ENCODE results near the gene NAXE. TPM values are rescaled to one million over a fixed set of nuclear protein-coding genes. Genes with fewer than 3 reads are reported as not detected.
A peak's percentile ranks its signal among the peaks of the same experiment; 100 is the strongest.

Gene NAXE
- total and polyA plus RNA-seq, 5 experiments from 2014 or later = 39.7 to 124 (median 85.6) TPM

GRCh38 chr1:156571919-156572662, 19.5 kb upstream of the NAXE start, which contains the start of gene IQGAP3:
TSS of gene IQGAP3 (minus strand) at chr1:156572565. CDS start at chr1:156572529, 36 bp downstream.
- H3K4me3 Mint-ChIP-seq = peak within 1 kb of the TSS; percentile 72 to 92 (median 88)
- H3K27me3 Mint-ChIP-seq = peaks cover 16 to 37% (median 28%) of the 10 kb centered on the region in 5 donors
- POLR2A ChIA-PET = interaction anchor here (1.0 to 2.5 kb wide), 5 partner anchors 10 to 91 kb away, joined by 3 to 12 read pairs (median 4); no protein-coding TSS in a partner anchor
- H3K27ac Mint-ChIP-seq = peak within 1 kb of the TSS in 8 of 10 donors; percentile 38 to 93 (median 76)
- H3K36me3 Mint-ChIP-seq = no peaks in the 10 kb centered on the region
- peaks cover 12 to 20% (median 17%) of the 10 kb centered on the region in 4 donors for H3K4me1 Mint-ChIP-seq
- DNase-seq (peak; percentile 55 to 90 (median 68)), ATAC-seq (peak; percentile 94 to 99)
- no peaks in the 10 kb centered on the region for H3K9me3 Mint-ChIP-seq

GRCh38 chr1:156572663-156573018, 18.9 kb upstream of the NAXE start:
- no peak for ATAC-seq
- H3K9me3 Mint-ChIP-seq = no peaks in the 10 kb centered on the region
- peaks cover 16 to 37% (median 28%) of the 10 kb centered on the region in 5 donors for H3K27me3 Mint-ChIP-seq
- H3K4me1 Mint-ChIP-seq = peaks cover 12 to 20% (median 17%) of the 10 kb centered on the region in 4 donors
- peak overlapping the region in 6 of 10 donors; percentile 38 to 93 (median 76) for H3K27ac Mint-ChIP-seq
- H3K36me3 Mint-ChIP-seq = no peaks in the 10 kb centered on the region
- POLR2A ChIA-PET = interaction anchor here (1.0 to 2.5 kb wide), 3 partner anchors 10 to 71 kb away, joined by 3 to 12 read pairs (median 9); no protein-coding TSS in a partner anchor
- H3K4me3 Mint-ChIP-seq = peak overlapping the region; percentile 72 to 92 (median 88)
- DNase-seq = no peak

GRCh38 chr1:156574039-156574633, 17.4 kb upstream of the NAXE start:
- Mint-ChIP-seq H3K27ac (peak overlapping the region in 1 of 10 donors; percentile 25), H3K4me3 (no peak overlapping the region), H3K27me3 (peaks cover 16 to 37% (median 28%) of the 10 kb centered on the region in 5 donors), H3K4me1 (peaks cover 14 to 21% (median 19%) of the 10 kb centered on the region in 4 donors), H3K36me3 (no peaks in the 10 kb centered on the region), H3K9me3 (no peaks in the 10 kb centered on the region)
- DNase-seq (no peak), ATAC-seq (no peak)
- POLR2A ChIA-PET = interaction anchor here (0.7 to 1.3 kb wide), 3 partner anchors 23 to 114 kb away, joined by 5 read pairs; no protein-coding TSS in a partner anchor

DNA sequence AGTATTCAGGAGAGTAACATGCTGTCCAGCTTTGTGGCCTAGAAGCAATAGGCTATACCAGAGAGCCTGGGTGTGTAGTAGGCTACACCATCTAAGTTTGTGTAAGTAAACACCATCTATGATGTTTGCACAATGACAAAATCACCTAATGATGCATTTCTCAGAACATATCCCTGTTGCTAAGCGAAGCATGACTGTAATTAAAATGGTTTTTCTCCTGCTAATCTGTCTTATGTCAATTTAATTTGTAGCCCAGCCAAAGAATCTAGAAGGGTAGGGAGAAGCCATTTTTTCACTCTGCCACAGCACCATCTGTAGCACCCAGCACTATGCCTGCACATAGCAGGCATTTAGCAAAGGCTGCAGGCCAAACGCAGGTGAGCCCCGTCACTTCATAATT, 14.0 kb upstream of the NAXE start:
- peaks cover 20 to 32% (median 23%) of the 10 kb centered on the region in 4 donors for H3K4me1 Mint-ChIP-seq
- no peak for ATAC-seq
- no peaks in the 10 kb centered on the region for H3K9me3 Mint-ChIP-seq
- DNase-seq = no peak
- H3K4me3 Mint-ChIP-seq = no peak overlapping the region
- POLR2A ChIA-PET = interaction anchor here (0.6 kb wide), 1 partner anchor 149 kb away, joined by 4 read pairs; no protein-coding TSS in a partner anchor
- H3K27me3 Mint-ChIP-seq = peaks cover 5 to 12% (median 10%) of the 10 kb centered on the region in 5 donors
- peaks cover 0 to 3% (median 0%) of the 10 kb centered on the region in 3 donors for H3K36me3 Mint-ChIP-seq
- peak overlapping the region in 1 of 10 donors; percentile 58 for H3K27ac Mint-ChIP-seq

DNA sequence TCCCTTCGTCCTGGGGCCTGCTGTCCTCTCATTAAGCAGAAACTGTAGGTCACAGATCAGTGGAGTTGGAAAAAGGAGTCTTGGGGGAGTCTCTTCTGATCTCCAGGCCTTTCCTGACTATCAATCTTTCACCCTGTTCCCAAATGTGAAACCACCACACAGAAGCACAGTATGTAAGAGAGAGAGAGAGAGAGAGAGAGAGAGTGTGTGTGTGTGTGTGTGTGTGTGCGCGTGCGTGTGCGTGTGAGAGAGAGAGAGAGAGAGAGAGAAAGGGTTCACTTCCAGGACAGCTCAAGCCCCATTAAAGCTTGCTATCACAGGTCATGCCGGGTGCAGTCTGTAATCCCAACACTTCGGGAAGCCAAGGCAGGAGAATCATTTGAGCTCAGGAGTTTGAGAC, 13.5 kb upstream of the NAXE start:
- peaks cover 1 to 7% (median 5%) of the 10 kb centered on the region in 5 donors for H3K27me3 Mint-ChIP-seq
- POLR2A ChIA-PET = interaction anchor here (0.6 to 6.2 kb wide), 4 partner anchors 13 to 76 kb away, joined by 3 to 163 read pairs (median 4); partner anchors contain the start of gene MEF2D
- no peak overlapping the region for H3K4me3 Mint-ChIP-seq
- peaks cover 0 to 3% (median 0%) of the 10 kb centered on the region in 3 donors for H3K36me3 Mint-ChIP-seq
- no peaks in the 10 kb centered on the region for H3K9me3 Mint-ChIP-seq
- peak overlapping the region in 3 of 10 donors; percentile 20 to 81 (median 58) for H3K27ac Mint-ChIP-seq
- ATAC-seq (no peak), DNase-seq (no peak)
- H3K4me1 Mint-ChIP-seq = peaks cover 20 to 32% (median 23%) of the 10 kb centered on the region in 4 donors

DNA sequence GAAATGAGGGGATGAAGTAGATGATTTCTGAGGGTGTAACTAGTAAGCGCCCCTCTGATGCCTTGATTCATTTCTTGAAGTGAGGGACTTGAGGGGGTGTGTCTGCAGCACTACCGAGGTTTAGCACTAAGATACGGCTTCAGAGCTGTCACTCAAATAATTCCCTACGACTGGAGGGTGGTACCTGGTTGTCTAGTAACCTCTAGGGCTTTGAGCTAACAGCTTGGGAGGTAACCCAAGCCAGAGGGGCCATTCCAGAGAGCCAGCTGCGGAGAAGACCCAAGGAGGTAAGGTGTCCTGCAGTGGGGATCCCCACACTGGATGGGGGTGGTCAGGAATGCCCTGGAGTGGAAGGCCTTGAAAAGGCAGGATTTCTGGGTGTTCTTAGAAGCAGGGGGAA, 12.1 kb upstream of the NAXE start, which contains the start of gene TTC24:
TTC24 (plus strand) TSS at position 252 of the 400 bp plus-strand sequence. CDS start 1,642 bp downstream, outside the sequence.
- Mint-ChIP-seq H3K27me3 (peaks cover 0 to 4% (median 0%) of the 10 kb centered on the region in 5 donors), H3K27ac (peak within 1 kb of the TSS in 7 of 10 donors; percentile 2 to 99 (median 60)), H3K4me3 (peak within 1 kb of the TSS in 2 of 10 donors; percentile 20 to 32), H3K36me3 (peaks cover 0 to 3% (median 0%) of the 10 kb centered on the region in 3 donors), H3K4me1 (peaks cover 20 to 44% (median 34%) of the 10 kb centered on the region in 4 donors), H3K9me3 (no peaks in the 10 kb centered on the region)
- DNase-seq = no peak
- ATAC-seq = no peak
- POLR2A ChIA-PET = interaction anchor here (0.6 to 6.2 kb wide), 6 partner anchors 12 to 379 kb away, joined by 3 to 163 read pairs (median 4); partner anchors contain the start of genes MEF2D and NAXE

GRCh38 chr1:156581661-156582387, 9.8 kb upstream of the NAXE start:
- H3K36me3 Mint-ChIP-seq = peaks cover 0 to 10% (median 8%) of the 10 kb centered on the region in 3 donors
- H3K4me1 Mint-ChIP-seq = peaks cover 24 to 58% (median 42%) of the 10 kb centered on the region in 4 donors
- no peaks in the 10 kb centered on the region for H3K27me3 Mint-ChIP-seq
- no peaks in the 10 kb centered on the region for H3K9me3 Mint-ChIP-seq
- peak; percentile 51 to 81 (median 64) for DNase-seq
- H3K27ac Mint-ChIP-seq = peak overlapping the region; percentile 91 to 100 (median 98)
- POLR2A ChIA-PET = interaction anchor here (0.5 to 6.2 kb wide), 18 partner anchors 10 to 159 kb away, joined by 3 to 163 read pairs (median 3); partner anchors contain the start of genes GPATCH4, IQGAP3, MEF2D and METTL25B
- H3K4me3 Mint-ChIP-seq = peak overlapping the region; percentile 95 to 99 (median 97)
- ATAC-seq = peak; percentile 90 to 93

- Mint-ChIP-seq H3K4me3 (peak overlapping the region; percentile 95 to 99 (median 97)), H3K27me3 (no peaks in the 10 kb centered on the region), H3K9me3 (no peaks in the 10 kb centered on the region), H3K36me3 (peaks cover 0 to 10% (median 8%) of the 10 kb centered on the region in 3 donors), H3K4me1 (peaks cover 25 to 58% (median 42%) of the 10 kb centered on the region in 4 donors), H3K27ac (peak overlapping the region; percentile 91 to 100 (median 98))
- ATAC-seq = peak; percentile 37 to 49
- DNase-seq = peak in 5 of 10 donors; percentile 7 to 44 (median 29)
- POLR2A ChIA-PET = interaction anchor here (0.5 to 6.2 kb wide), 15 partner anchors 10 to 158 kb away, joined by 3 to 163 read pairs (median 6); partner anchors contain the start of genes GPATCH4, IQGAP3, MEF2D and METTL25B
These were observed 9.1 kb upstream of the NAXE start for GRCh38 chr1:156582388-156583017.

DNA sequence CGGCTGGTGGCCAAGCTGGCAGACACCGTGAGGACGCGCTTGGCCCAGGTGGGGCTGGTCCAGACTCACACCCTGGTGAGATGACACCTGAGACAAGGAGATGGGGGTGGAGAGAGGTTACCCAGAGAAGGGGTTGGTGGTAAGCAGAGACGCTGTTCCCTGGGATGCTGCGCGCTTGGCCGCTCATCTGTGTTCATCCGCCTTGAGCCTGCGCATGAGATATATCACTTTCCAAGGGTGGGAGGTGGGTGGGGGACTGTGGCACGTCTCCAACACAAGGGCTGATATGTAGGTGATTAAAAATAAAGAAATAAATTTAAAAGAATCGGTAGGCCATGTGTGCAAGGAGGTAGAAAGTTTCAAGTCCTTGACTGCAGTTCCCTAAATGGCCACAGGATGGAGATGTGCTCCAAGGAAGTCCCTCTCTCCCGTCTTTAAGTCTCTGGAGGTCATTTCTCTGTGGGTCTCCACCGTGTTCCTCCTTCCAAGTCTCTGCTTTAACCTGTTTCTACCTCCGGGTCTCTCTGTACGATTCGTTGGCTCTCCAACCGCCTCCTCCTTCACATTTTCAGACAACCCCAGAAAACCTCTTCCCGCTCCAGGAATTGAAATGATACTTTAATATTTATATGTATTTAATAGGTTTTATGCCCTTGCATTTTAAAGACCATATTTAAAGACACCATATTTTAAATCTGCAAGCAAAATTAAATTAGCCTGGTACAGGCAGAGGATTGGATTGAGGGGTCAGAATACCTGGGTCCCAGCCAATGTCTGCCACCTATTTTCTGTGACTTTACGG, 7.6 kb upstream of the NAXE start:
- POLR2A ChIA-PET = interaction anchor here (0.7 to 6.2 kb wide), 4 partner anchors 24 to 117 kb away, joined by 4 to 163 read pairs (median 12); partner anchors contain the start of gene MEF2D

GRCh38 chr1:156584813-156585212, 6.8 kb upstream of the NAXE start:
- H3K27ac Mint-ChIP-seq = peak overlapping the region in 3 of 10 donors; percentile 58 to 97 (median 67)
- no peak for ATAC-seq

More for the DNA sequence above, 7.6 kb upstream of the NAXE start:
- H3K4me1 Mint-ChIP-seq = peaks cover 23 to 53% (median 42%) of the 10 kb centered on the region in 4 donors
- peak overlapping the region; percentile 88 to 100 (median 96) for H3K27ac Mint-ChIP-seq
- no peak for ATAC-seq
- H3K9me3 Mint-ChIP-seq = no peaks in the 10 kb centered on the region
- peak overlapping the region; percentile 72 to 99 (median 96) for H3K4me3 Mint-ChIP-seq
- H3K36me3 Mint-ChIP-seq = peaks cover 0 to 10% (median 8%) of the 10 kb centered on the region in 3 donors
- DNase-seq = peak; percentile 54 to 87 (median 70)
- H3K27me3 Mint-ChIP-seq = no peaks in the 10 kb centered on the region

More at GRCh38 chr1:156584813-156585212, 6.8 kb upstream of the NAXE start:
- H3K9me3 Mint-ChIP-seq = no peaks in the 10 kb centered on the region
- no peaks in the 10 kb centered on the region for H3K27me3 Mint-ChIP-seq
- no peak for DNase-seq
- no peak overlapping the region for H3K4me3 Mint-ChIP-seq
- H3K4me1 Mint-ChIP-seq = peaks cover 23 to 53% (median 42%) of the 10 kb centered on the region in 4 donors
- POLR2A ChIA-PET = interaction anchor here (0.6 to 1.6 kb wide), 3 partner anchors 23 to 151 kb away, joined by 4 to 7 read pairs (median 4); partner anchors contain the start of gene MEF2D
- peaks cover 0 to 10% (median 8%) of the 10 kb centered on the region in 3 donors for H3K36me3 Mint-ChIP-seq
